Neural cell (in vitro differentiated cells): Measurements from ENCODE around the gene POU1F1. TPM values are rescaled to one million over a fixed set of nuclear protein-coding genes. Genes with fewer than 3 reads are reported as not detected.

ENCODE experiments used
- H2AFZ ChIP-seq: fragments of 200-600, 300-800 bp; sonication (generic), shearing (Covaris generic); 2 replicates; pipeline ENCODE4 v1.6.0; 2014; ENCODE audit warnings: low read depth, mild to moderate bottlenecking, antibody characterized with exemption, low read length, moderate library complexity
- H3F3A ChIP-seq: fragments of 200-600 bp; shearing (Covaris generic); 2 replicates; pipeline ENCODE4 v1.6.1; 2016; ENCODE audit warnings: mild to moderate bottlenecking, moderate library complexity, mixed read lengths, antibody characterized with exemption, low read length; ENCODE audit not compliant: insufficient read depth, poor library complexity, severe bottlenecking
- H3K27ac ChIP-seq: fragments of 200-600, 300-800 bp; sonication (generic), shearing (Covaris generic); 2 replicates; pipeline ENCODE4 v1.5.1; 2014; ENCODE audit warnings: mild to moderate bottlenecking, low read length, moderate library complexity
- H3K27me3 ChIP-seq: fragments of 300-800, 200-600 bp; sonication (generic), shearing (Covaris generic); 2 replicates; pipeline ENCODE4 v1.6.0; 2014; ENCODE audit warnings: mild to moderate bottlenecking, low read depth, low read length, moderate library complexity; ENCODE audit not compliant: insufficient read depth
- H3K36me3 ChIP-seq: fragments of 300-800, 200-600 bp; sonication (generic), shearing (Covaris generic); 2 replicates; pipeline ENCODE4 v1.5.1; 2014; ENCODE audit warnings: mild to moderate bottlenecking, antibody characterized with exemption, low read length, moderate library complexity; ENCODE audit not compliant: insufficient read depth
- H3K4me2 ChIP-seq: fragments of 300-800, 200-600 bp; sonication (generic), shearing (Covaris generic); 2 replicates; pipeline ENCODE4 v1.6.0; 2014; ENCODE audit warnings: mild to moderate bottlenecking, low read length
- H3K4me3 ChIP-seq: fragments of 300-800, 200-600 bp; sonication (generic), shearing (Covaris generic); 2 replicates; pipeline ENCODE4 v1.5.1; 2014; ENCODE audit warnings: mild to moderate bottlenecking, low read length, moderate library complexity
- H3K79me2 ChIP-seq: fragments of 200-600 bp; shearing (Covaris generic); replicated peaks from 2 replicates; pipeline ENCODE4 v1.6.0; 2014; ENCODE audit warnings: mild to moderate bottlenecking, low read length, moderate library complexity; ENCODE audit not compliant: insufficient read depth
- H3K9ac ChIP-seq: fragments of 300-800, 200-600 bp; sonication (generic), shearing (Covaris generic); 2 replicates; pipeline ENCODE4 v1.6.1; 2016; ENCODE audit warnings: mild to moderate bottlenecking, low read length, mixed read lengths
- H3K9me2 ChIP-seq: fragments of 200-600 bp; shearing (Covaris generic); 2 replicates; pipeline ENCODE4 v1.6.1; 2016; ENCODE audit warnings: mild to moderate bottlenecking, low read length, mixed read lengths; ENCODE audit not compliant: insufficient read depth
- H3K9me3 ChIP-seq: fragments of 200-600, 300-800 bp; sonication (generic), shearing (Covaris generic); 2 replicates; pipeline ENCODE4 v1.6.1; 2016; ENCODE audit warnings: mild to moderate bottlenecking, mixed run types, low read length, moderate library complexity, mixed read lengths
- H4K20me1 ChIP-seq: fragments of 200-600 bp; shearing (Covaris generic); 2 replicates; pipeline ENCODE4 v1.6.1; 2016; ENCODE audit warnings: mild to moderate bottlenecking, mixed run types; ENCODE audit not compliant: insufficient read depth
- CTCF ChIP-seq: fragments of 450-650 bp; IDR thresholded peaks from 2 replicates; pipeline ENCODE4 v1.5.1; 2014; ENCODE audit warnings: antibody characterized with exemption, mild to moderate bottlenecking, moderate library complexity; ENCODE audit not compliant: poor library complexity, severe bottlenecking
- EP300 ChIP-seq: fragments of 450-650 bp; conservative IDR thresholded peaks from 2 replicates; pipeline ENCODE4 v1.6.1; 2014; ENCODE audit warnings: antibody characterized with exemption, mild to moderate bottlenecking, moderate library complexity; ENCODE audit not compliant: poor library complexity, severe bottlenecking
- EZH2 ChIP-seq: fragments of 200-600, 300-800 bp; shearing (Covaris generic), sonication (generic); IDR thresholded peaks from 2 replicates; pipeline ENCODE4 v1.6.1; 2014; ENCODE audit warnings: antibody characterized with exemption, low read length, borderline replicate concordance, mild to moderate bottlenecking; ENCODE audit not compliant: insufficient read depth, poor library complexity, severe bottlenecking
- MXI1 ChIP-seq: fragments of 450-650 bp; conservative IDR thresholded peaks from 2 replicates; pipeline ENCODE4 v1.6.1; 2014; ENCODE audit warnings: antibody characterized with exemption, mild to moderate bottlenecking; ENCODE audit not compliant: poor library complexity, severe bottlenecking
- POLR2AphosphoS5 ChIP-seq: IDR thresholded peaks from 2 replicates; pipeline ENCODE4 v1.6.1; 2012
- RAD21 ChIP-seq: fragments of 450-650 bp; conservative IDR thresholded peaks from 2 replicates; pipeline ENCODE4 v1.6.1; 2014; ENCODE audit warnings: antibody characterized with exemption, mild to moderate bottlenecking, moderate library complexity
- REST ChIP-seq: IDR thresholded peaks from 2 replicates; pipeline ENCODE4 v1.6.1; 2012; ENCODE audit warnings: borderline replicate concordance
- SMC3 ChIP-seq: fragments of 450-650 bp; conservative IDR thresholded peaks from 2 replicates; pipeline ENCODE4 v1.6.1; 2014; ENCODE audit warnings: antibody characterized with exemption, mild to moderate bottlenecking, moderate library complexity; ENCODE audit not compliant: poor library complexity
- TAF1 ChIP-seq: IDR thresholded peaks from 2 replicates; pipeline ENCODE4 v1.6.1; 2012; ENCODE audit warnings: low read depth
- polyA plus RNA-seq: library from polyadenylated mRNA; depleted of rRNA; stranded (reverse); fragments of >200 nt; gene quantifications from 2 replicates; pipeline ENCODE4 v1.2.3, GENCODE V29; 2014

Gene POU1F1
- polyA plus RNA-seq, 1 donor from 2014 or later, result not detected

- TF ChIP-seq CTCF (peak; percentile 81), RAD21 (peak; percentile 86), TAF1 (no peak), SMC3 (peak; percentile 90)
- Histone ChIP-seq H3K4me2 (no peak overlapping the region), H3K79me2 (no peaks in the 10 kb centered on the region), H3K9ac (no peak overlapping the region), H3K9me2 (no peaks in the 10 kb centered on the region), H3F3A (no peaks in the 10 kb centered on the region), H2AFZ (no peak overlapping the region), H3K4me3 (no peak overlapping the region), H3K27me3 (no peaks in the 10 kb centered on the region), H3K27ac (no peak overlapping the region), H3K36me3 (no peaks in the 10 kb centered on the region), H3K9me3 (no peaks in the 10 kb centered on the region), H4K20me1 (no peaks in the 10 kb centered on the region)
Observed at GRCh38 chr3:87298111-87298718, 21.8 kb upstream of the POU1F1 start.

- H3K9ac ChIP-seq, result no peak overlapping the region
- H3K27ac ChIP-seq, result no peak overlapping the region
- no peak overlapping the region for H2AFZ ChIP-seq
- TF ChIP-seq EP300, result no peak
- TF ChIP-seq CTCF, result no peak
- no peak for TF ChIP-seq REST
- no peak for TF ChIP-seq SMC3
- no peak for TF ChIP-seq EZH2
- TF ChIP-seq RAD21, result no peak
- no peak for TF ChIP-seq MXI1
- TF ChIP-seq POLR2AphosphoS5, result no peak
- no peak for TF ChIP-seq TAF1
- no peak overlapping the region for H3K4me2 ChIP-seq
- no peaks in the 10 kb centered on the region for H3K36me3 ChIP-seq
- no peaks in the 10 kb centered on the region for H3K9me2 ChIP-seq
- no peak overlapping the region for H3K4me3 ChIP-seq
- H4K20me1 ChIP-seq, result no peaks in the 10 kb centered on the region
- H3K27me3 ChIP-seq, result no peaks in the 10 kb centered on the region
- H3K79me2 ChIP-seq, result no peaks in the 10 kb centered on the region
- H3K9me3 ChIP-seq, result no peaks in the 10 kb centered on the region
- no peaks in the 10 kb centered on the region for H3F3A ChIP-seq
Observed at GRCh38 chr3:87288446-87288845, 12.1 kb upstream of the POU1F1 start.
